HG03442 (cell line): ENCODE results near the gene TSPAN17.
"Not testable (repeated sequence)": the region's sequence is repeated elsewhere in the genome, so short reads cannot be mapped to it uniquely, and the experiment has no call there.

Source experiments
- ATAC-seq: cut with Tn5 transposase; IDR thresholded peaks from one replicate; pipeline ENCODE4 v1.9.1; 2021; ENCODE audit warnings: mild to moderate bottlenecking, moderate library complexity; ENCODE audit not compliant: unreplicated experiment

TSPAN17 gene

GRCh38 chr5:176647030-176647842, at the start of gene TSPAN17:
TSPAN17 (plus strand) TSS chr5:176647484; CDS start chr5:176647616, 132 bp downstream.
- peak; percentile 92 for ATAC-seq

- ATAC-seq = not testable (repeated sequence)
Measured at GRCh38 chr5:176599749-176600430, 47.4 kb upstream of the TSPAN17 start.

- ATAC-seq = no peak
Measured at GRCh38 chr5:176601901-176602482, 45.3 kb upstream of the TSPAN17 start.

- ATAC-seq = no peak
Measured at GRCh38 chr5:176603091-176603490, 44.2 kb upstream of the TSPAN17 start.

GRCh38 chr5:176606032-176606431, 41.3 kb upstream of the TSPAN17 start:
- ATAC-seq = no peak

GRCh38 chr5:176606875-176607274, 40.4 kb upstream of the TSPAN17 start:
- ATAC-seq = no peak

- no peak for ATAC-seq
Measured at GRCh38 chr5:176608142-176608705, 39.1 kb upstream of the TSPAN17 start.

GRCh38 chr5:176608937-176609723, 38.2 kb upstream of the TSPAN17 start:
- peak; percentile 26 for ATAC-seq

GRCh38 chr5:176609724-176610434, 37.4 kb upstream of the TSPAN17 start, which contains the start of gene GPRIN1:
GPRIN1 (minus strand) TSS chr5:176610156; CDS start chr5:176599834, 10,322 bp downstream.
- ATAC-seq = peak; percentile 66

GRCh38 chr5:176610435-176610773, 36.9 kb upstream of the TSPAN17 start:
- ATAC-seq = peak; percentile 14

- no peak for ATAC-seq
Measured at GRCh38 chr5:176611435-176611834, 35.8 kb upstream of the TSPAN17 start.

GRCh38 chr5:176612008-176612407, 35.3 kb upstream of the TSPAN17 start:
- ATAC-seq = no peak

- ATAC-seq = no peak
Measured at GRCh38 chr5:176612855-176613254, 34.4 kb upstream of the TSPAN17 start.

GRCh38 chr5:176614805-176615478, 32.3 kb upstream of the TSPAN17 start:
- ATAC-seq = no peak

- no peak for ATAC-seq
Measured at GRCh38 chr5:176616511-176616910, 30.8 kb upstream of the TSPAN17 start.

GRCh38 chr5:176618783-176619182, 28.5 kb upstream of the TSPAN17 start:
- no peak for ATAC-seq

- peak; percentile 77 for ATAC-seq
Measured at GRCh38 chr5:176619203-176619568, 28.1 kb upstream of the TSPAN17 start.

GRCh38 chr5:176619569-176620332, 27.5 kb upstream of the TSPAN17 start:
- no peak for ATAC-seq
